ENCODE measurements around the gene ADD1.
"Not testable (repeated sequence)": the region's sequence is repeated elsewhere in the genome, so short reads cannot be mapped to it uniquely, and the experiment has no call there.

Gene ADD1

DNA sequence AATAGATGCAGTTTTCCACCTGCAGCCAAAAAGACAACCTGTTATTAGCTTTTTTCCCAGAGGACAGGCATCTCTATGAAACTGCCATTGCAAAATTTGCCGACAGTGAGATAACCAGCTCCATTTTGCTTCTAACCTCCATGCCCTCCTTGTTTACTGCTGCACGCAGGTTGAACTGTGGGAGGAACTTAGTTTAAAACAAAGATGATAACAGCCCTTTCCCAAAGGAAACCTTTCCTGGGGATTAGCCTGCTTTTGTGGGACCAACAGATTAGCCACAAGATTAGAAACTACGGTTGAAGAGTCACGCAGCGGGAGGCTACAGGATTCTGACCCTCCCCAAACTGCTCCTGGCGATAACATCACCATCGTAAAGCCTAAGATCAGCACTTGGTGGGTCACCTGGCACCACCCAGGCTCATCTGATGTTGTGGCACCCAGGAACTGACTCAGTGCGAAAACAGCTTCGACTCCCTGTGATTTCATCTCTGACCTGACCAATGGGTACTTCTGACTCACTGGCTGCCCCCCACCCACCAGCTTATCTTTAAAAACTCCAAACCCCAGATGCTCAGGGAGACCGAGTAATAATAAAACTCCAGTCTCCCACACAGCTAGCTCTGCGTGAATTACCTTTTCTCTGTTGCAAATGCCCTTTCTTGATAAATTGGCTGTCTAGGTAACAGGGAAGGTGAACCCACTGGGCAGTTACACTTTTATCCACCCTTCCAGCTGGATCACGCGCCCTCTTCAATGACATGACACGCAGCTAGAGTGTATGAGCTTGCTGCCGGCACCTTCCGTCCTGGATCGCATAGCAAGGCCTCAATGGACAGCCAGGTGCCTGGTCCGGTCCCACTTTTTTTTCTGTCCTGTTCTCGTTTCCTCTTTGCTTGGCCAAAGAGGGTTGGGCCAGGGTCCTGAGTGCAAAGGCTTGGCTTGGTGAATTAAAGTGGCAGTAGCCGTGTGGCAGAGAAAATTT is 92.4 kb downstream of the ADD1 start:
- DNase-seq (ENCODE audit: low read depth): peak; percentile 80
- H3K4me3 ChIP-seq (ENCODE audit: low read depth, low read length): peak overlapping the region; percentile 78
- TF ChIP-seq, protein P1, sequence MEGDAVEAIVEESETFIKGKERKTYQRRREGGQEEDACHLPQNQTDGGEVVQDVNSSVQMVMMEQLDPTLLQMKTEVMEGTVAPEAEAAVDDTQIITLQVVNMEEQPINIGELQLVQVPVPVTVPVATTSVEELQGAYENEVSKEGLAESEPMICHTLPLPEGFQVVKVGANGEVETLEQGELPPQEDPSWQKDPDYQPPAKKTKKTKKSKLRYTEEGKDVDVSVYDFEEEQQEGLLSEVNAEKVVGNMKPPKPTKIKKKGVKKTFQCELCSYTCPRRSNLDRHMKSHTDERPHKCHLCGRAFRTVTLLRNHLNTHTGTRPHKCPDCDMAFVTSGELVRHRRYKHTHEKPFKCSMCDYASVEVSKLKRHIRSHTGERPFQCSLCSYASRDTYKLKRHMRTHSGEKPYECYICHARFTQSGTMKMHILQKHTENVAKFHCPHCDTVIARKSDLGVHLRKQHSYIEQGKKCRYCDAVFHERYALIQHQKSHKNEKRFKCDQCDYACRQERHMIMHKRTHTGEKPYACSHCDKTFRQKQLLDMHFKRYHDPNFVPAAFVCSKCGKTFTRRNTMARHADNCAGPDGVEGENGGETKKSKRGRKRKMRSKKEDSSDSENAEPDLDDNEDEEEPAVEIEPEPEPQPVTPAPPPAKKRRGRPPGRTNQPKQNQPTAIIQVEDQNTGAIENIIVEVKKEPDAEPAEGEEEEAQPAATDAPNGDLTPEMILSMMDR (IDR thresholded peaks at IDR 0.05; ENCODE audit: insufficient read depth, low read depth, low read length, missing control alignments): no peak

DNA sequence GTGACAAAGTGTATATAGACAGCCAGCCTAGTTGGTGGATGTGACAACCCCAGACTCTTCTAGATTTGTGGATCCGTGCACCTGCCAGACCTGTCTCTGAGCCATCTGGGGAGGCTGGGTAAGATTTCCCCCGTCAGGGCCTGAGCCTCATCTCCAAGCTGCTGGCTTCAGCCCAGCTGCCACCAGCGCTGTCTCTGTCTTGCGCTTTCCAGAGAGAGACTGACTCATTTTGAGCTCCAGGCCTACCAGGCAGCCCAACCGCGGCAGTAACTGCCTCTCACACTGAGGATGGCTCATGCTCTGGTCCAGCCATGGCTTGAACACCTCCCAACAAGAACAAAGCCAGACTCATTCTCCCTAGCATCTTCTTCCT is 93.1 kb downstream of the ADD1 start:
- DNase-seq (ENCODE audit: low read depth): peak; percentile 89
- H3K4me3 ChIP-seq (ENCODE audit: low read depth, low read length): peak overlapping the region; percentile 78
- TF ChIP-seq, protein P1 (IDR thresholded peaks at IDR 0.05; ENCODE audit: insufficient read depth, low read depth, low read length, missing control alignments): no peak

DNA sequence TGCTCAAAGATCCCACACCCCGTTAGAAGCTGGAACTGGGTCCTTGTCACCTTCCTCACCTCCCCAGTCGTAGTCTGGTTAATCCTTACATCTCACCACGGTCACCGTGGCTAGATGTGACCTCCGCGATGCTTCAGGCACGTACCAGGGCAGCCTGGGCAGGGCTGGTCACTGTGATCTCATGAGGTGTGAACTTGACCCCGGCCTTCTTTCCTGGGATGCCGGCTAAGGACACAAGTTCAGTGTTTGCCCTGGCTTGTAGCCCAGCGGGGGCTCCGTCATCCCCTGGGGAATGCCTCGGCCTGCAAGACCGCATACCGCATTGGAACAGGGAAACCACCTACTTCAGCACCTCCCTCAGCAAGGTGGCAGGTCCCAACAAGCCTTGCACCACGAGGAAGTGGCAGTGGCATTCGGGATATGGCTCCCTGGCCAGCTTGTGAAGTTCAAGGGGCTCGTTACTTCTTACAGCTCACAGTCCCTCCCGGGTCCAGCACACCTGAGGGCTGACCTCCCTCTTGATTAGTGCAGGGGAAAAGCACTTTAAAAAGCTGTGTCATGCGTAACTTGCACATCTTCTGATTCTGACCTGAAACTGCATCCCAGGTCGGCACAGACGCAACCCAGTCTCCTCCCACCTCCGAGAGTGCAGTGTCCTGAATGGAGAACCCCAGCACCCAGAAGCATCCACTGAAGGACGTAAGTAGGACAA is 93.7 kb downstream of the ADD1 start:
- DNase-seq (ENCODE audit: low read depth): peak; percentile 85
- TF ChIP-seq, protein P1 (IDR thresholded peaks at IDR 0.05; ENCODE audit: insufficient read depth, low read depth, low read length, missing control alignments): no peak
- H3K4me3 ChIP-seq (ENCODE audit: low read depth, low read length): peak overlapping the region; percentile 78

DNA sequence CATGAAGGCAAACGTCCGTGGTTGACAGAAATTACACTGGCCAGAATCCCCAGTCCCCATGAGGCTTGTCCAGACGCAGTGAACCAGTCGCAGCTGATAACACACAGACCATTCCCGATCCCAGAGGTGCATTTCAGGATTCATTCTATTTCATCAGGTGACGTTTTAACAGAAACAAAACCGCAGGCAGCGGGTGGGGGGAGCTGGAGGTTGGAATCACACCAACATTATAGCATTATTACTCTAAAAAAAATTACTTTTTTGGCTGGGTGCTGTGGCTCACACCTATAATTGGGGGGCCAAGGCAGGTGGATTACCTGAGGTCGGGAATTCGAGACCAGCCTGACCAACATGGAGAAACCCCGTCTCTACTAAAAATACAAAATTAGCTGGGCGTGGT is 94.3 kb downstream of the ADD1 start:
- TF ChIP-seq, protein P1 (IDR thresholded peaks at IDR 0.05; ENCODE audit: insufficient read depth, low read depth, low read length, missing control alignments): no peak
- H3K4me3 ChIP-seq (ENCODE audit: low read depth, low read length): peak overlapping the region; percentile 78

DNA sequence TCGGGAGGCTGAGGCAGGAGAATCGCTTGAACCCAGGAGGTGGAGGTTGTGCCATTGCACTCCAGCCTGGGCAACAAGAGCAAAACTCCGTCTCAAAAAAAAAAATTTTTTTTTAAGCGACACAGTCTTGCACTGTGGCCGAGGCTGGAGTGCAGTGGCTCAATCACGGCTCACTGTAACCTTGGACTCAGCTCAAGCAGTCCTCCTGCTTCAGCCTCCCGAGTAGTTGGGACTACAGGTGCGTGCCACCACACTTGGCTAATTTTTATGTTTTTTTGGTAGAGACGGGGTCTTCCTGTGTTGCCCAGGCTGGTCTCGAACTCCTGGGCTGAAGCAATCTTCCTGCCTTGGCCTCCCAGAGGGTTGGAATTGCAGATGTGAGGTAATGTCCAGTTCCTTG is 94.8 kb downstream of the ADD1 start:
- not testable (repeated sequence) for DNase-seq (ENCODE audit: low read depth)

More for the DNA sequence above, 94.3 kb downstream of the ADD1 start:
- no peak for DNase-seq (ENCODE audit: low read depth)

DNA sequence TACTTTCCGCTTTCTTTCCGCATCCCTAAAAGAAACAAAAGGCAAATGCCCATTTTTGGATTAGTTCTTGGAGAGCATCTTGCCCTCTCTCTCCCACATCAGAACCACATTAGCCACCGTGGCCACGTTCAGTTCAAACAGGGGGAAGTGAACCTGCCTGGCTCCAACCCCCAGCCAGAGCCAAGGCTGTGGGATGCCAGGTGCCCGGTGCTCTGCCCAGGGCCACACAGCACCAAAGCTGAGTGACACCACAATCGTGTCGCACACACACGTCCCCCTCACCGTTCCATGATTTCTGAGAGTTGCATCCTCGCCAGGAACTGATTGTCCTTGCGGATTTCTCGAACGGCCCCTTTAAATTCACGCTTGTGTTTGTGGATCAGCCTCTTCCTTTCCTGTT is 95.3 kb downstream of the ADD1 start:
- DNase-seq (ENCODE audit: low read depth): no peak
- H3K4me3 ChIP-seq (ENCODE audit: low read depth, low read length): no peak overlapping the region
- TF ChIP-seq, protein P1 (IDR thresholded peaks at IDR 0.05; ENCODE audit: insufficient read depth, low read depth, low read length, missing control alignments): no peak

More for the DNA sequence above, 94.8 kb downstream of the ADD1 start:
- H3K4me3 ChIP-seq (ENCODE audit: low read depth, low read length): 0 out of 2 replicates have a peak overlapping the region, but pooled peaks have one; percentile 78

Measured in GM12865 (cell line).